Fibroblast of lung (primary cell): ENCODE results near the gene SPSB1.

ENCODE experiments used
- CTCF ChIP-seq, 2 donors: IDR thresholded peaks in 1 of 2; conservative IDR thresholded peaks in 1 of 2; 1 replicate in 1 of 2; 2 replicates in 1 of 2; pipeline ENCODE4 v1.5.1; 2011 to 2012; ENCODE audit warnings: low read length in 2 of 2, control low read depth in 1 of 2, inconsistent platforms in 1 of 2, low read depth in 1 of 2, mild to moderate bottlenecking in 1 of 2
- EZH2 ChIP-seq: IDR thresholded peaks from 2 replicates; pipeline ENCODE4 v1.5.1; 2012; ENCODE audit warnings: low read length, control low read depth, mild to moderate bottlenecking; ENCODE audit errors: missing control alignments

GRCh38 chr1:9269721-9270120 lies 23.0 kb upstream of the SPSB1 start:
- TF ChIP-seq CTCF (conservative IDR thresholded peaks at IDR 0.05 in 1 of 2, IDR thresholded peaks at IDR 0.05 in 1 of 2; ENCODE audit: low read depth in 1 of 2, low read length in 2 of 2), result no peak
- TF ChIP-seq EZH2, result no peak
